Measurements from ENCODE around the gene NSD2.
"Not testable (repeated sequence)": the region's sequence is repeated elsewhere in the genome, so short reads cannot be mapped to it uniquely, and the experiment has no call there.

NSD2 gene

GRCh38 chr4:1842339-1842895 lies 28.8 kb upstream of the NSD2 start:
- no peak for DNase-seq (ENCODE audit: low read depth)

GRCh38 chr4:1842993-1843448 lies 28.2 kb upstream of the NSD2 start:
- DNase-seq (ENCODE audit: low read depth), result no peak

GRCh38 chr4:1843852-1844251 lies 27.3 kb upstream of the NSD2 start:
- no peak for DNase-seq (ENCODE audit: low read depth)

GRCh38 chr4:1844618-1845017 lies 26.6 kb upstream of the NSD2 start:
- DNase-seq (ENCODE audit: low read depth), result not testable (repeated sequence)

- DNase-seq (ENCODE audit: low read depth), result no peak
Measured at GRCh38 chr4:1846580-1846979, 24.6 kb upstream of the NSD2 start.

GRCh38 chr4:1850276-1850675 lies 20.9 kb upstream of the NSD2 start:
- DNase-seq (ENCODE audit: low read depth), result no peak

- DNase-seq (ENCODE audit: low read depth), result no peak
Measured at GRCh38 chr4:1851160-1851559, 20.0 kb upstream of the NSD2 start.

GRCh38 chr4:1851575-1852410 lies 19.4 kb upstream of the NSD2 start:
- DNase-seq (ENCODE audit: low read depth), result no peak

GRCh38 chr4:1852904-1853623 lies 18.1 kb upstream of the NSD2 start:
- no peak for DNase-seq (ENCODE audit: low read depth)

- no peak for DNase-seq (ENCODE audit: low read depth)
Measured at GRCh38 chr4:1854752-1855151, 16.4 kb upstream of the NSD2 start.

GRCh38 chr4:1855333-1856070 lies 15.7 kb upstream of the NSD2 start:
- DNase-seq (ENCODE audit: low read depth), result no peak

- DNase-seq (ENCODE audit: low read depth), result peak; percentile 81
Measured at GRCh38 chr4:1856071-1856942, 14.9 kb upstream of the NSD2 start, which contains the start of gene LETM1. Gene LETM1 (minus strand): TSS chr4:1856156. CDS start chr4:1855950, 206 bp downstream.

GRCh38 chr4:1856943-1857699 lies 14.1 kb upstream of the NSD2 start:
- DNase-seq (ENCODE audit: low read depth), result no peak

GRCh38 chr4:1857931-1858330 lies 13.3 kb upstream of the NSD2 start:
- no peak for DNase-seq (ENCODE audit: low read depth)

GRCh38 chr4:1859389-1859753 lies 11.8 kb upstream of the NSD2 start:
- no peak for DNase-seq (ENCODE audit: low read depth)

GRCh38 chr4:1862055-1862911 lies 8.9 kb upstream of the NSD2 start:
- DNase-seq (ENCODE audit: low read depth), result no peak

- DNase-seq (ENCODE audit: low read depth), result no peak
Measured at GRCh38 chr4:1862961-1863296, 8.3 kb upstream of the NSD2 start.

GRCh38 chr4:1863297-1864033 lies 7.7 kb upstream of the NSD2 start:
- no peak for DNase-seq (ENCODE audit: low read depth)
